ENCODE results near the gene VRTN. TPM values are rescaled to one million over a fixed set of nuclear protein-coding genes. Genes with fewer than 3 reads are reported as not detected.

The VRTN gene
- total and polyA plus RNA-seq, 9 of the 15 experiments (the other 6 are each of a cell fraction or from before 2014, with no cell fraction given) = 0.05 to 0.09 (median 0.06) TPM; not detected in 6

GRCh38 chr14:74325446-74325845 is 22.8 kb upstream of the VRTN start:
- no peaks in the 10 kb centered on the region for H3K9me3 ChIP-seq (replicated peaks; ENCODE audit: control insufficient read depth, insufficient read depth, low read depth, low read length)
- no peaks in the 10 kb centered on the region for H4K20me1 ChIP-seq (replicated peaks; ENCODE audit: control insufficient read depth, insufficient read depth, low read length)
- no peak overlapping the region for H3K4me3 ChIP-seq
- no peaks in the 10 kb centered on the region for H3K79me2 ChIP-seq (ENCODE audit: control insufficient read depth, insufficient read depth, low read length)
- no peak for FAIRE-seq
- ChIA-PET POLR2A (no interaction called here), CTCF (ENCODE audit: low intra/inter-chr PET ratio) (no interaction called here)
- in situ Hi-C loops (cut with MboI) (no loop called here), intact Hi-C loops (cut with micrococcal nuclease) (no loop called here)
- no peak overlapping the region for H3K27ac ChIP-seq (ENCODE audit: extremely low read depth, low read depth, low read length)
- DNase-seq (ENCODE audit: extremely low read depth in 1 of 4, low spot score in 3 of 4) = no peak
- H3K4me1 ChIP-seq (replicated peaks in 1 of 2; ENCODE audit: control insufficient read depth in 2 of 2, insufficient read depth in 2 of 2, low read length in 2 of 2) = no peaks in the 10 kb centered on the region
- no peak overlapping the region for H3K9ac ChIP-seq (ENCODE audit: insufficient read depth in 1 of 2, low read depth in 2 of 2, low read length in 2 of 2)
- H3K9me1 ChIP-seq (ENCODE audit: control insufficient read depth, insufficient read depth, low read length) = no peaks in the 10 kb centered on the region
- BruUV-seq (replicated peaks) = no TSS peak
- H3K36me3 ChIP-seq (ENCODE audit: control insufficient read depth, insufficient read depth, low read length) = no peaks in the 10 kb centered on the region
- H3K27me3 ChIP-seq (ENCODE audit: control insufficient read depth in 2 of 2, insufficient read depth in 2 of 2, low read length in 2 of 2) = peaks cover 3 to 10% of the 10 kb centered on the region in 2 experiments; a peak in 3 of 5 replicates
- ATAC-seq = no peak
- H3K4me2 ChIP-seq (ENCODE audit: insufficient read depth, low read length) = no peak overlapping the region
- no peak overlapping the region for H2AFZ ChIP-seq (ENCODE audit: low read depth, low read length)
- 7% methylated on average over 2 of the region's 3 CpGs for WGBS (ENCODE audit: insufficient coverage, low coverage, missing lambda C conversion rate)
- TF ChIP-seq ILF3 (IDR thresholded peaks at IDR 0.05; ENCODE audit: borderline replicate concordance) (no peak), HCFC1 (IDR thresholded peaks at IDR 0.05; ENCODE audit: low read depth, low read length) (no peak), ZNF79 (CRISPR knock-in tag; IDR thresholded peaks at IDR 0.05; ENCODE audit: low read depth) (no peak), RNF2 (IDR thresholded peaks at IDR 0.05) (no peak), HDGF (IDR thresholded peaks at IDR 0.05) (no peak), PHF20 (IDR thresholded peaks at IDR 0.05; ENCODE audit: partially characterized antibody) (no peak), KLF16 (IDR thresholded peaks at IDR 0.05) (no peak), ZNF318 (IDR thresholded peaks at IDR 0.05; ENCODE audit: borderline replicate concordance in 1 of 2, low read depth in 1 of 2) (no peak), THRA (IDR thresholded peaks at IDR 0.05) (no peak), ESRRA (IDR thresholded peaks at IDR 0.05; ENCODE audit: borderline replicate concordance, low read depth) (no peak), CHAMP1 (IDR thresholded peaks at IDR 0.05) (no peak), NFXL1 (CRISPR knock-in tag; IDR thresholded peaks at IDR 0.05) (no peak), MAFK (IDR thresholded peaks at IDR 0.05; ENCODE audit: low read length) (no peak)
